Activated T-helper 1 cell treated with anti-CD3 and anti-CD28 coated beads, Interleukin-12 subunit alpha, Interleukin-12 subunit beta, Interleukin-2, Interleukin-4 antibody, amounts not matched to agents 30 ng/mL and 10 ng/mL and 1 ng/mL, durations not matched to agents 14 hours and 24 hours and 36 hours (primary cell): ENCODE results near the gene SLC12A6. TPM values are rescaled to one million over a fixed set of nuclear protein-coding genes. Genes with fewer than 3 reads are reported as not detected.
"Not testable (repeated sequence)": the region's sequence is repeated elsewhere in the genome, so short reads cannot be mapped to it uniquely, and the experiment has no call there.

Source experiments
- DNase-seq: peaks from one replicate; pipeline ENCODE4 v3.0.0; 2021; ENCODE audit warnings: low spot score
- H3K27ac Mint-ChIP-seq: one replicate; pipeline ENCODE4 v1.8.0; 2021; ENCODE audit warnings: mild to moderate bottlenecking, mixed read lengths
- H3K27me3 Mint-ChIP-seq: one replicate; pipeline ENCODE4 v1.8.0; 2022; ENCODE audit warnings: mild to moderate bottlenecking, moderate library complexity, mixed read lengths; ENCODE audit not compliant: insufficient read depth
- H3K36me3 Mint-ChIP-seq: one replicate; pipeline ENCODE4 v1.8.0; 2021; ENCODE audit warnings: low read depth, mixed read lengths
- H3K4me1 Mint-ChIP-seq: one replicate; pipeline ENCODE4 v1.8.0; 2021; ENCODE audit warnings: low read depth, mixed read lengths
- H3K4me3 Mint-ChIP-seq: one replicate; pipeline ENCODE4 v1.8.0; 2021; ENCODE audit warnings: mild to moderate bottlenecking, moderate library complexity, mixed read lengths
- H3K9me3 Mint-ChIP-seq: one replicate; pipeline ENCODE4 v1.8.0; 2021; ENCODE audit warnings: mixed read lengths
- intact Hi-C: fragments of 100-400 bp; cut with micrococcal nuclease; formaldehyde crosslinking; loops from one replicate; pipeline ENCODE4 v1.15.1; 2024
- total RNA-seq: library from RNA; stranded (reverse); gene quantifications from 2 replicates; pipeline ENCODE4 v1.2.3, GENCODE V29; 2022

SLC12A6 gene
- total RNA-seq, result 33.2 and 36.4 TPM in 2 replicates

GRCh38 chr15:34337557-34338306 is at the start of gene SLC12A6:
Gene SLC12A6 (minus strand): TSS chr15:34337781. CDS start chr15:34336680, 1,101 bp downstream.
- peak within 1 kb of the TSS; percentile 97 for H3K27ac Mint-ChIP-seq
- H3K27me3 Mint-ChIP-seq, result no peaks in the 10 kb centered on the region
- DNase-seq, result peak; percentile 90
- intact Hi-C loops, result loop anchor here (1.0 to 5.0 kb wide), 3 partner anchors 30 to 630 kb away; partner anchors contain the start of genes AQR, EMC4 and LPCAT4
- peaks cover 26% of the 10 kb centered on the region for H3K36me3 Mint-ChIP-seq
- peaks cover 66% of the 10 kb centered on the region for H3K4me1 Mint-ChIP-seq
- peak within 1 kb of the TSS; percentile 97 for H3K4me3 Mint-ChIP-seq
- H3K9me3 Mint-ChIP-seq, result no peaks in the 10 kb centered on the region

- H3K27ac Mint-ChIP-seq, H3K4me1 Mint-ChIP-seq, H3K9me3 Mint-ChIP-seq, H3K27me3 Mint-ChIP-seq, DNase-seq, H3K4me3 Mint-ChIP-seq, intact Hi-C loops: not testable (repeated sequence)
- H3K36me3 Mint-ChIP-seq, result peaks cover 10% of the 10 kb centered on the region
Measured at GRCh38 chr15:34381829-34382521, 44.4 kb upstream of the SLC12A6 start.

- H3K4me3 Mint-ChIP-seq, H3K27me3 Mint-ChIP-seq, H3K27ac Mint-ChIP-seq, intact Hi-C loops, H3K4me1 Mint-ChIP-seq, DNase-seq, H3K9me3 Mint-ChIP-seq: not testable (repeated sequence)
- H3K36me3 Mint-ChIP-seq, result peaks cover 10% of the 10 kb centered on the region
Measured at GRCh38 chr15:34380491-34380890, 42.9 kb upstream of the SLC12A6 start.

- no peaks in the 10 kb centered on the region for H3K4me1 Mint-ChIP-seq
Measured at GRCh38 chr15:34376856-34377255, 39.3 kb upstream of the SLC12A6 start.

GRCh38 chr15:34375541-34375940 is 38.0 kb upstream of the SLC12A6 start:
- H3K9me3 Mint-ChIP-seq, H3K27me3 Mint-ChIP-seq, H3K4me1 Mint-ChIP-seq, H3K27ac Mint-ChIP-seq, DNase-seq, H3K4me3 Mint-ChIP-seq, intact Hi-C loops: not testable (repeated sequence)
- H3K36me3 Mint-ChIP-seq, result peaks cover 10% of the 10 kb centered on the region

More at GRCh38 chr15:34376856-34377255, 39.3 kb upstream of the SLC12A6 start:
- no peak for DNase-seq
- H3K36me3 Mint-ChIP-seq, result peaks cover 10% of the 10 kb centered on the region
- intact Hi-C loops, result no loop called here
- no peak overlapping the region for H3K27ac Mint-ChIP-seq
- H3K27me3 Mint-ChIP-seq, result no peaks in the 10 kb centered on the region
- H3K4me3 Mint-ChIP-seq, result no peak overlapping the region
- H3K9me3 Mint-ChIP-seq, result no peaks in the 10 kb centered on the region

- Mint-ChIP-seq H3K4me3 (no peak overlapping the region), H3K27me3 (no peaks in the 10 kb centered on the region), H3K4me1 (peaks cover 7% of the 10 kb centered on the region), H3K27ac (no peak overlapping the region), H3K9me3 (no peaks in the 10 kb centered on the region), H3K36me3 (peaks cover 8% of the 10 kb centered on the region)
- DNase-seq, result no peak
- intact Hi-C loops, result no loop called here
Measured at GRCh38 chr15:34374816-34375215, 37.2 kb upstream of the SLC12A6 start.

GRCh38 chr15:34373951-34374350 is 36.4 kb upstream of the SLC12A6 start:
- peaks cover 9% of the 10 kb centered on the region for H3K4me1 Mint-ChIP-seq
- no peaks in the 10 kb centered on the region for H3K27me3 Mint-ChIP-seq
- H3K27ac Mint-ChIP-seq, result no peak overlapping the region
- no peaks in the 10 kb centered on the region for H3K9me3 Mint-ChIP-seq
- H3K4me3 Mint-ChIP-seq, result no peak overlapping the region
- no peak for DNase-seq
- peaks cover 6% of the 10 kb centered on the region for H3K36me3 Mint-ChIP-seq
- intact Hi-C loops, result no loop called here

- Mint-ChIP-seq H3K27ac (no peak overlapping the region), H3K27me3 (no peaks in the 10 kb centered on the region), H3K4me3 (no peak overlapping the region), H3K9me3 (no peaks in the 10 kb centered on the region), H3K36me3 (peaks cover 3% of the 10 kb centered on the region), H3K4me1 (peaks cover 21% of the 10 kb centered on the region)
- DNase-seq, result no peak
- intact Hi-C loops, result no loop called here
Measured at GRCh38 chr15:34370643-34371042, 33.1 kb upstream of the SLC12A6 start.

GRCh38 chr15:34370129-34370528 is 32.5 kb upstream of the SLC12A6 start:
- peak overlapping the region; percentile 39 for H3K4me3 Mint-ChIP-seq
- H3K9me3 Mint-ChIP-seq, result no peaks in the 10 kb centered on the region
- H3K27me3 Mint-ChIP-seq, result no peaks in the 10 kb centered on the region
- no peak overlapping the region for H3K27ac Mint-ChIP-seq
- H3K36me3 Mint-ChIP-seq, result peaks cover 3% of the 10 kb centered on the region
- intact Hi-C loops, result no loop called here
- H3K4me1 Mint-ChIP-seq, result peaks cover 26% of the 10 kb centered on the region
- DNase-seq, result no peak

GRCh38 chr15:34367101-34368081 is 29.8 kb upstream of the SLC12A6 start, which contains the start of gene LPCAT4:
Gene LPCAT4 (minus strand): TSS chr15:34367196. CDS start chr15:34367100, 96 bp downstream.
- peaks cover 39% of the 10 kb centered on the region for H3K4me1 Mint-ChIP-seq
- peaks cover 9% of the 10 kb centered on the region for H3K36me3 Mint-ChIP-seq
- intact Hi-C loops, result loop anchor here (1.0 to 10.0 kb wide), 10 partner anchors 24 to 303 kb away; partner anchors contain the start of genes EMC7, GOLGA8A, GOLGA8B and KATNBL1
- H3K27me3 Mint-ChIP-seq, result no peaks in the 10 kb centered on the region
- peak; percentile 88 for DNase-seq
- H3K4me3 Mint-ChIP-seq, result peak within 1 kb of the TSS; percentile 98
- H3K9me3 Mint-ChIP-seq, result no peaks in the 10 kb centered on the region
- peak within 1 kb of the TSS; percentile 97 for H3K27ac Mint-ChIP-seq

GRCh38 chr15:34366271-34367065 is 28.9 kb upstream of the SLC12A6 start:
- H3K9me3 Mint-ChIP-seq, result no peaks in the 10 kb centered on the region
- intact Hi-C loops, result loop anchor here (1.0 to 10.0 kb wide), 11 partner anchors 23 to 302 kb away; partner anchors contain the start of genes EMC7, GOLGA8A, GOLGA8B and KATNBL1
- DNase-seq, result peak; percentile 46
- H3K27ac Mint-ChIP-seq, result peak overlapping the region; percentile 95
- H3K4me3 Mint-ChIP-seq, result peak overlapping the region; percentile 98
- peaks cover 39% of the 10 kb centered on the region for H3K4me1 Mint-ChIP-seq
- peaks cover 13% of the 10 kb centered on the region for H3K36me3 Mint-ChIP-seq
- no peaks in the 10 kb centered on the region for H3K27me3 Mint-ChIP-seq
